ENCODE measurements around the gene ZMYND10. TPM values are rescaled to one million over a fixed set of nuclear protein-coding genes. Genes with fewer than 3 reads are reported as not detected.

ZMYND10 gene
- total and polyA plus RNA-seq, 2 experiments from 2014 or later, result 0.29 to 0.31 TPM

GRCh38 chr3:50371133-50371685 is 25.7 kb upstream of the ZMYND10 start:
- ATAC-seq (no peak), DNase-seq (ENCODE audit: low spot score) (no peak)
- H3K27ac ChIP-seq (ENCODE audit: low read depth), result no peak overlapping the region
- H3K9me3 Mint-ChIP-seq, result no peaks in the 10 kb centered on the region; the same call in 2 of the 3 replicates
- no peak for TF ChIP-seq CTCF (conservative IDR thresholded peaks at IDR 0.05; ENCODE audit: low read depth in 2 of 2)
- TF ChIP-seq ZNF331 (CRISPR knock-in tag; IDR thresholded peaks at IDR 0.05; ENCODE audit: low read depth), result no peak
- TF ChIP-seq EZH2phosphoT487 (IDR thresholded peaks at IDR 0.05; ENCODE audit: unreplicated experiment), result no peak
- TF ChIP-seq ZNF114 (CRISPR knock-in tag; IDR thresholded peaks at IDR 0.05), result no peak
- TF ChIP-seq EZH2 (IDR thresholded peaks at IDR 0.05; ENCODE audit: low read depth, unreplicated experiment), result no peak
- no peak for TF ChIP-seq POLR2AphosphoS5 (IDR thresholded peaks at IDR 0.05; ENCODE audit: low read depth)
- no peak for TF ChIP-seq ETS1 (IDR thresholded peaks at IDR 0.05)
- TF ChIP-seq JUNB (IDR thresholded peaks at IDR 0.05; ENCODE audit: unreplicated experiment), result no peak
- no peak for TF ChIP-seq ZNF462 (CRISPR knock-in tag; IDR thresholded peaks at IDR 0.05)
- no peaks in the 10 kb centered on the region for H3K27me3 ChIP-seq (ENCODE audit: insufficient read depth)
- peaks cover 22% of the 10 kb centered on the region for H3K27me3 Mint-ChIP-seq (ENCODE audit: insufficient read depth, low read depth, poor library complexity)
- no peak overlapping the region for H3K4me3 ChIP-seq
- no peaks in the 10 kb centered on the region for H3K79me2 ChIP-seq (replicated peaks; ENCODE audit: insufficient read depth)
- H3K4me3 Mint-ChIP-seq, result no peak overlapping the region; the same call in 2 of the 3 replicates
- H3K4me2 ChIP-seq, result no peak overlapping the region
- H3K36me3 Mint-ChIP-seq (ENCODE audit: low read depth), result no peaks in the 10 kb centered on the region; the same call in 2 of the 3 replicates
- no peak overlapping the region for H3K27ac Mint-ChIP-seq
- H2AFZ ChIP-seq, result no peak overlapping the region
- no peaks in the 10 kb centered on the region for H3K36me3 ChIP-seq (ENCODE audit: insufficient read depth)
- peaks cover 11% of the 10 kb centered on the region for H3K4me1 ChIP-seq (ENCODE audit: insufficient read depth)
- no peaks in the 10 kb centered on the region for H4K20me1 ChIP-seq (replicated peaks; ENCODE audit: insufficient read depth)
- no peaks in the 10 kb centered on the region for H3F3A ChIP-seq (replicated peaks; ENCODE audit: low read depth)
- H3K4me1 Mint-ChIP-seq, result peaks cover 29% of the 10 kb centered on the region
- H3K9me2 ChIP-seq (ENCODE audit: insufficient read depth), result no peaks in the 10 kb centered on the region

Data from GM23338 (cell line).